ENCODE data around the gene ALKBH6. TPM values are rescaled to one million over a fixed set of nuclear protein-coding genes. Genes with fewer than 3 reads are reported as not detected.
A peak's percentile ranks its signal among the peaks of the same experiment; 100 is the strongest.

The ALKBH6 gene
- total and polyA plus RNA-seq, 2 of the 8 experiments (the other 6 are each of a cell fraction or from before 2014, with no cell fraction given): 19.2 to 33.3 TPM

DNA sequence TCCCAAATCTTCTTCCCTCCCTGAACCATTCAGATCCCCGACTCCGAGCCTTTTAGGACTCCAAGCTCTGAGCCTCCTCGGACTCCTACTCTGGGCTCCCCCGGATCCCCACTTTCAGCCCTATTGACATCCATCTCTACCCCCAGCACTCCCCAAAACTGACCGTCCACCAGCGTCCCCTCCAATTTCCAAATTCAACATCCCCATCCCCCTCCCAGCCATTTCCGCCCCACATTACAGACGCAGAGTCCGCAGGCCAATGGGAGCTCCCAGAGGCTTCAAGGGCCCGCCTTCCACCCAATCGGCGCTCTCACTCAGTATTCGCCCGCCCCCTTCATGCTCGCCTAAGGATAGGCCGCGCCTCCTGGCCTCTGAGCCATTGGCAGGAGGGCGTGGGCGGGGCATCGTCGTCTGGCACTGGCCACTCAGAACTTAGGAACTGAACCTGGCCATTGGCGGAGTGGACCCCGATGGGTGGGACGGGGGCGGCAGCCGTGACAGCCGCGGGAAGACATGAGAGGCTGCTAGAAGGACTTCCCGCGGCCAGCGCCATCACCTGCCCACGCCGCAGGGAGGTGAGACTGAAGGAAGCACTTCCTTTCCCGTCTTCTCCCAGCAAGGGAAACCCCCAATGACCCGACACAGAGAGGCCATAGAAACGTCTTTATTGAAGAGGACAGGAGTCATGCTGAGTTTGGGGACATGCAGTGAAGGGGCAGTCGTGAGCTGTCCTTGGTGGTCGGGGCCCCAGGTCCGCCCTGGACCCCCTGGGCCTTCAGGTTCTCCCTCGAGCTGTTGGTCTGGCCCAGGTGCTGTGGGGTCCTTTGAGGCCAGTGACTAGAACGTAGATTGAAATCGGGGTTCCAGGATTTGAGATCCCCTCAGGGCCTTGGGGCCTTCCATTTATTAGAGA is at the start of gene ALKBH6 (continued):
- TF ChIP-seq, protein P1, sequence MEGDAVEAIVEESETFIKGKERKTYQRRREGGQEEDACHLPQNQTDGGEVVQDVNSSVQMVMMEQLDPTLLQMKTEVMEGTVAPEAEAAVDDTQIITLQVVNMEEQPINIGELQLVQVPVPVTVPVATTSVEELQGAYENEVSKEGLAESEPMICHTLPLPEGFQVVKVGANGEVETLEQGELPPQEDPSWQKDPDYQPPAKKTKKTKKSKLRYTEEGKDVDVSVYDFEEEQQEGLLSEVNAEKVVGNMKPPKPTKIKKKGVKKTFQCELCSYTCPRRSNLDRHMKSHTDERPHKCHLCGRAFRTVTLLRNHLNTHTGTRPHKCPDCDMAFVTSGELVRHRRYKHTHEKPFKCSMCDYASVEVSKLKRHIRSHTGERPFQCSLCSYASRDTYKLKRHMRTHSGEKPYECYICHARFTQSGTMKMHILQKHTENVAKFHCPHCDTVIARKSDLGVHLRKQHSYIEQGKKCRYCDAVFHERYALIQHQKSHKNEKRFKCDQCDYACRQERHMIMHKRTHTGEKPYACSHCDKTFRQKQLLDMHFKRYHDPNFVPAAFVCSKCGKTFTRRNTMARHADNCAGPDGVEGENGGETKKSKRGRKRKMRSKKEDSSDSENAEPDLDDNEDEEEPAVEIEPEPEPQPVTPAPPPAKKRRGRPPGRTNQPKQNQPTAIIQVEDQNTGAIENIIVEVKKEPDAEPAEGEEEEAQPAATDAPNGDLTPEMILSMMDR (IDR thresholded peaks at IDR 0.05; ENCODE audit: control extremely low read depth in 1 of 3, insufficient read depth in 1 of 3, low read depth in 1 of 3, low read length in 3 of 3): peak in 1 of 3 experiments; percentile 3; a peak in 1 of 4 replicates
- no peak for TF ChIP-seq JUN (IDR thresholded peaks at IDR 0.05; ENCODE audit: low read depth, low read length)
- TF ChIP-seq BACH1 (IDR thresholded peaks at IDR 0.05; ENCODE audit: low read length): peak; percentile 24; the same call in 1 of the 2 replicates
- TF ChIP-seq KDM4A (IDR thresholded peaks at IDR 0.05; ENCODE audit: low read depth, low read length, severe bottlenecking): peak; percentile 47
- peak; percentile 45; the same call in 1 of the 2 replicates for TF ChIP-seq TAF1 (IDR thresholded peaks at IDR 0.05; ENCODE audit: low read depth, low read length)
- 0 out of 2 replicates have a peak, but pooled peaks have one; percentile 4 for TF ChIP-seq YY1 (IDR thresholded peaks at IDR 0.05; ENCODE audit: low read depth, low read length)
- no peak for TF ChIP-seq NRF1 (IDR thresholded peaks at IDR 0.05; ENCODE audit: low read depth, low read length)
- TF ChIP-seq CHD2 (IDR thresholded peaks at IDR 0.05; ENCODE audit: low read length): peak; percentile 82
- peak in 1 of 2 experiments; percentile 86; a peak in 2 of 4 replicates for TF ChIP-seq HDAC2 (IDR thresholded peaks at IDR 0.05; ENCODE audit: borderline replicate concordance in 1 of 2, low read depth in 2 of 2, low read length in 2 of 2)
- TF ChIP-seq SUZ12 (IDR thresholded peaks at IDR 0.05; ENCODE audit: low read length): no peak
- TF ChIP-seq SP2 (IDR thresholded peaks at IDR 0.05; ENCODE audit: low read length): peak; percentile 66
- peak; percentile 92 for TF ChIP-seq SP1 (IDR thresholded peaks at IDR 0.05; ENCODE audit: low read depth, low read length)
- peak; percentile 77 to 78; a peak in 3 of 4 replicates for TF ChIP-seq SIN3A (conservative IDR thresholded peaks at IDR 0.05 in 1 of 2, IDR thresholded peaks at IDR 0.05 in 1 of 2; ENCODE audit: low read depth in 1 of 2, low read length in 2 of 2)
- no peak for TF ChIP-seq GTF2F1 (IDR thresholded peaks at IDR 0.05; ENCODE audit: borderline replicate concordance, low read depth, low read length)
